ENCODE data around the gene TRIM10.
"Not testable (repeated sequence)": the region's sequence is repeated elsewhere in the genome, so short reads cannot be mapped to it uniquely, and the experiment has no call there.

The TRIM10 gene

GRCh38 chr6:30152910-30153610, 8.0 kb downstream of the TRIM10 start:
- no peak for DNase-seq

- DNase-seq, result no peak
Measured at GRCh38 chr6:30152016-30152673, 8.9 kb downstream of the TRIM10 start.

- no peak for DNase-seq
Measured at GRCh38 chr6:30151580-30151979, 9.4 kb downstream of the TRIM10 start.

GRCh38 chr6:30150671-30151395, 10.2 kb downstream of the TRIM10 start:
- DNase-seq, result no peak

GRCh38 chr6:30149858-30150550, 11.0 kb downstream of the TRIM10 start:
- no peak for DNase-seq

GRCh38 chr6:30149234-30149633, 11.8 kb downstream of the TRIM10 start:
- no peak for DNase-seq

GRCh38 chr6:30147096-30147495, 13.9 kb downstream of the TRIM10 start:
- DNase-seq, result no peak

- no peak for DNase-seq
Measured at GRCh38 chr6:30145818-30146217, 15.2 kb downstream of the TRIM10 start.

GRCh38 chr6:30144811-30145210, 16.2 kb downstream of the TRIM10 start:
- DNase-seq, result no peak

- no peak for DNase-seq
Measured at GRCh38 chr6:30143780-30144179, 17.2 kb downstream of the TRIM10 start.

- DNase-seq, result no peak
Measured at GRCh38 chr6:30142665-30143064, 18.3 kb downstream of the TRIM10 start.

- not testable (repeated sequence) for DNase-seq
Measured at GRCh38 chr6:30140240-30140639, 20.8 kb downstream of the TRIM10 start.

GRCh38 chr6:30136570-30137286, 24.3 kb downstream of the TRIM10 start:
- no peak for DNase-seq

- no peak for DNase-seq
Measured at GRCh38 chr6:30135757-30136156, 25.3 kb downstream of the TRIM10 start, which contains the start of gene TRIM40. TSS of gene TRIM40 (plus strand) at chr6:30136140. CDS start at chr6:30137037, 897 bp downstream.

GRCh38 chr6:30135147-30135546, 25.9 kb downstream of the TRIM10 start:
- DNase-seq, result no peak

- DNase-seq, result no peak
Measured at GRCh38 chr6:30131947-30132497, 29.0 kb downstream of the TRIM10 start.

- peak; percentile 69 for DNase-seq
Measured at GRCh38 chr6:30130887-30131862, 29.8 kb downstream of the TRIM10 start.

- no peak for DNase-seq
Measured at GRCh38 chr6:30130179-30130679, 30.8 kb downstream of the TRIM10 start.

- DNase-seq, result no peak
Measured at GRCh38 chr6:30129265-30130178, 31.5 kb downstream of the TRIM10 start.
